HG03064 (cell line): ENCODE data around the gene ECHDC3.
"Not testable (repeated sequence)": the region's sequence is repeated elsewhere in the genome, so short reads cannot be mapped to it uniquely, and the experiment has no call there.

ENCODE experiments used
- ATAC-seq: cut with Tn5 transposase; IDR thresholded peaks from one replicate; pipeline ENCODE4 v1.9.1; 2021; ENCODE audit warnings: low read depth; ENCODE audit not compliant: unreplicated experiment

ECHDC3 gene

GRCh38 chr10:11715815-11716494 lies 26.2 kb upstream of the ECHDC3 start:
- ATAC-seq = no peak

- ATAC-seq = no peak
These were observed 25.5 kb upstream of the ECHDC3 start for GRCh38 chr10:11716686-11717085.

- no peak for ATAC-seq
These were observed 22.5 kb upstream of the ECHDC3 start for GRCh38 chr10:11719496-11720259.

- ATAC-seq = no peak
These were observed 21.9 kb upstream of the ECHDC3 start for GRCh38 chr10:11720260-11720741.

GRCh38 chr10:11721806-11722205 lies 20.4 kb upstream of the ECHDC3 start:
- no peak for ATAC-seq

- no peak for ATAC-seq
These were observed 18.8 kb upstream of the ECHDC3 start for GRCh38 chr10:11723359-11723758.

- no peak for ATAC-seq
These were observed 17.0 kb upstream of the ECHDC3 start for GRCh38 chr10:11724938-11725776.

GRCh38 chr10:11725912-11726311 lies 16.3 kb upstream of the ECHDC3 start:
- ATAC-seq = no peak

GRCh38 chr10:11727563-11727962 lies 14.6 kb upstream of the ECHDC3 start:
- ATAC-seq = no peak

GRCh38 chr10:11728353-11728752 lies 13.8 kb upstream of the ECHDC3 start:
- ATAC-seq = no peak

- no peak for ATAC-seq
These were observed 12.3 kb upstream of the ECHDC3 start for GRCh38 chr10:11729790-11730315.

- ATAC-seq = no peak
These were observed 11.4 kb upstream of the ECHDC3 start for GRCh38 chr10:11730779-11731178.

GRCh38 chr10:11736767-11737166 lies 5.4 kb upstream of the ECHDC3 start:
- not testable (repeated sequence) for ATAC-seq

- not testable (repeated sequence) for ATAC-seq
These were observed 4.7 kb upstream of the ECHDC3 start for GRCh38 chr10:11737258-11738032.

GRCh38 chr10:11740907-11741306 lies 1.3 kb upstream of the ECHDC3 start:
- no peak for ATAC-seq

GRCh38 chr10:11741608-11742007 lies 574 bp upstream of the ECHDC3 start:
- no peak for ATAC-seq

GRCh38 chr10:11742779-11743298 lies 657 bp downstream of the ECHDC3 start:
- ATAC-seq = no peak

- no peak for ATAC-seq
These were observed 1.5 kb downstream of the ECHDC3 start for GRCh38 chr10:11743461-11744338.

GRCh38 chr10:11745045-11745444 lies 2.9 kb downstream of the ECHDC3 start:
- ATAC-seq = no peak
